H1 (cell line): Measurements from ENCODE around the gene MIR17HG. TPM values are rescaled to one million over a fixed set of nuclear protein-coding genes. Genes with fewer than 3 reads are reported as not detected.

ENCODE experiments used
- CHD2 ChIP-seq: IDR thresholded peaks from 2 replicates; pipeline ENCODE4 v1.6.1; 2012; ENCODE audit warnings: low read length, improper control_type of control experiment
- CHD7 ChIP-seq: fragments of 300-600 bp; sonication (generic); IDR thresholded peaks from 2 replicates; pipeline ENCODE4 v1.7.1; 2012; ENCODE audit warnings: low read length, moderate library complexity, mild to moderate bottlenecking, inconsistent platforms; ENCODE audit not compliant: insufficient replicate concordance
- CTCF ChIP-seq, 3 experiments: IDR thresholded peaks; 1 replicate in 2 of 3; 2 replicates in 1 of 3; pipeline versions ENCODE4 v1.5.1 to v1.6.1; 2011; ENCODE audit warnings: low read length in 3 of 3, mild to moderate bottlenecking in 3 of 3, inconsistent platforms in 2 of 3, low read depth in 1 of 3, moderate library complexity in 1 of 3; ENCODE audit not compliant: insufficient read depth in 1 of 3; ENCODE audit errors: control extremely low read depth in 1 of 3
- POLR2A ChIP-seq, 2 experiments: IDR thresholded peaks; 1 replicate in 1 of 2; 2 replicates in 1 of 2; pipeline ENCODE4 v1.6.1; 2011; ENCODE audit warnings: low read depth in 2 of 2, low read length in 2 of 2, mild to moderate bottlenecking in 2 of 2; ENCODE audit errors: control extremely low read depth in 1 of 2
- RAD21 ChIP-seq, 2 experiments: IDR thresholded peaks in 1 of 2; conservative IDR thresholded peaks in 1 of 2; 2 replicates each; pipeline ENCODE4 v1.6.1; 2011; ENCODE audit warnings: low read depth in 2 of 2, low read length in 2 of 2, improper control_type of control experiment in 1 of 2, inconsistent platforms in 1 of 2, mild to moderate bottlenecking in 1 of 2, moderate library complexity in 1 of 2
- RXRA ChIP-seq: IDR thresholded peaks from 2 replicates; pipeline ENCODE4 v1.6.1; 2011; ENCODE audit warnings: low read depth, mild to moderate bottlenecking, low read length, moderate library complexity; ENCODE audit not compliant: insufficient read depth
- SP4 ChIP-seq: IDR thresholded peaks from 2 replicates; pipeline ENCODE4 v1.6.1; 2012; ENCODE audit warnings: low read length, inconsistent platforms
- YY1 ChIP-seq: IDR thresholded peaks from 2 replicates; pipeline ENCODE4 v1.6.1; 2011; ENCODE audit warnings: low read depth, mild to moderate bottlenecking, low read length
- polyA plus RNA-seq, 7 experiments: library from polyadenylated mRNA; depleted of rRNA in 3 of 7; stranded (reverse) in 5 of 7; unstranded in 2 of 7; fragments of >200 nt in 5 of 7; fragments of 200-250 nt in 2 of 7; gene quantifications; 1 replicate in 5 of 7; 2 replicates in 1 of 7; 4 replicates in 1 of 7; pipeline versions ENCODE4 v1.2.1 to v1.2.3, GENCODE V29; 2011 to 2013; ENCODE audit warnings: missing spikeins in 2 of 7, mixed read lengths in 2 of 7
- total RNA-seq: library from RNA; stranded (reverse); fragmentation: NEBNext Ultra II Directional; extraction: Animal tissue kit (Norgen Biotek cat#: 25700); gene quantifications from 2 replicates; pipeline ENCODE4 v1.2.1, GENCODE V29; 2021

The MIR17HG gene
- total and polyA plus RNA-seq, 2 of the 8 experiments (the other 6 are each of a cell fraction or from before 2014, with no cell fraction given), result 11.5 to 36.9 TPM

GRCh38 chr13:91357613-91358386 lies 10.3 kb downstream of the MIR17HG start (continued):
- no peak for TF ChIP-seq CHD7
- no peak for TF ChIP-seq RAD21 (IDR thresholded peaks at IDR 0.05 in 1 of 2, conservative IDR thresholded peaks at IDR 0.05 in 1 of 2; ENCODE audit: low read depth in 2 of 2, low read length in 2 of 2)
- no peak for TF ChIP-seq YY1
- no peak for TF ChIP-seq CHD2
- no peak for TF ChIP-seq SP4
- peak in 1 of 2 experiments; percentile 84 for TF ChIP-seq POLR2A (IDR thresholded peaks at IDR 0.05; ENCODE audit: control extremely low read depth in 1 of 2, low read depth in 2 of 2, low read length in 2 of 2)
- no peak for TF ChIP-seq CTCF (IDR thresholded peaks at IDR 0.05; ENCODE audit: control extremely low read depth in 1 of 3, insufficient read depth in 1 of 3, low read depth in 1 of 3, low read length in 3 of 3)
- TF ChIP-seq RXRA, result no peak
